HepG2 (cell line): ENCODE data around the gene AJUBA. TPM values are rescaled to one million over a fixed set of nuclear protein-coding genes. Genes with fewer than 3 reads are reported as not detected.

Source experiments
- CAMTA2 ChIP-seq: sonication (generic); formaldehyde crosslinking; IDR thresholded peaks from 2 replicates; pipeline ENCODE4 v1.4.0; 2020; ENCODE audit warnings: mild to moderate bottlenecking, missing genetic modification reagents, borderline replicate concordance
- FOXO1 ChIP-seq: sonication (generic); formaldehyde crosslinking; IDR thresholded peaks from 2 replicates; pipeline ENCODE4 v1.4.0; 2020; ENCODE audit warnings: missing genetic modification reagents
- HHEX ChIP-seq: IDR thresholded peaks from 2 replicates; pipeline ENCODE4 v1.6.1; 2016; ENCODE audit warnings: control low read depth
- KIAA2018 ChIP-seq: sonication (generic); formaldehyde crosslinking; IDR thresholded peaks from 2 replicates; pipeline ENCODE4 v1.5.0; 2020; ENCODE audit warnings: mild to moderate bottlenecking, missing genetic modification reagents, borderline replicate concordance
- MED1 ChIP-seq: sonication (generic); formaldehyde crosslinking; IDR thresholded peaks from 2 replicates; pipeline ENCODE4 v1.4.0; 2020; ENCODE audit warnings: missing genetic modification reagents
- MTF1 ChIP-seq: sonication (generic); formaldehyde crosslinking; IDR thresholded peaks from 2 replicates; pipeline ENCODE4 v1.5.0; 2020; ENCODE audit warnings: missing genetic modification reagents
- MYC ChIP-seq: sonication (generic); formaldehyde crosslinking; IDR thresholded peaks from 2 replicates; pipeline ENCODE4 v1.9.0; 2021; ENCODE audit warnings: missing genetic modification reagents, borderline replicate concordance
- RBAK ChIP-seq: sonication (generic); formaldehyde crosslinking; IDR thresholded peaks from 2 replicates; pipeline ENCODE4 v1.5.1; 2020; ENCODE audit warnings: mild to moderate bottlenecking, missing genetic modification reagents
- ZBTB44 ChIP-seq: sonication (generic); formaldehyde crosslinking; IDR thresholded peaks from 2 replicates; pipeline ENCODE4 v1.4.0; 2020; ENCODE audit warnings: missing genetic modification reagents
- ZNF143 ChIP-seq: sonication (generic); formaldehyde crosslinking; IDR thresholded peaks from 2 replicates; pipeline ENCODE4 v1.4.0; 2020; ENCODE audit warnings: missing genetic modification reagents
- ZNF24 ChIP-seq: fragments of 450-650 bp; IDR thresholded peaks from 2 replicates; pipeline ENCODE4 v1.6.1; 2017; ENCODE audit warnings: antibody characterized with exemption, mild to moderate bottlenecking
- ZNF264 ChIP-seq: sonication (generic); formaldehyde crosslinking; IDR thresholded peaks from 2 replicates; pipeline ENCODE4 v1.4.0; 2020; ENCODE audit warnings: missing genetic modification reagents
- ZNF292 ChIP-seq: sonication (generic); formaldehyde crosslinking; IDR thresholded peaks from 2 replicates; pipeline ENCODE4 v1.8.1; 2022; ENCODE audit warnings: mild to moderate bottlenecking, low read depth, missing genetic modification reagents, borderline replicate concordance
- ZNF350 ChIP-seq: sonication (generic); formaldehyde crosslinking; IDR thresholded peaks from 2 replicates; pipeline ENCODE4 v1.4.0; 2020; ENCODE audit warnings: mild to moderate bottlenecking, low read depth, missing genetic modification reagents, borderline replicate concordance
- ZNF670 ChIP-seq: sonication (generic); formaldehyde crosslinking; IDR thresholded peaks from 2 replicates; pipeline ENCODE4 v1.8.0; 2022; ENCODE audit warnings: mild to moderate bottlenecking, missing genetic modification reagents, borderline replicate concordance
- ZSCAN12 ChIP-seq: sonication (generic); formaldehyde crosslinking; IDR thresholded peaks from 2 replicates; pipeline ENCODE4 v1.9.0; 2021; ENCODE audit warnings: mild to moderate bottlenecking, missing genetic modification reagents
- polyA plus RNA-seq, 8 experiments: library from polyadenylated mRNA; depleted of rRNA in 3 of 8; stranded (reverse) in 7 of 8; unstranded in 1 of 8; fragments of >200 nt; fragmentation: Illumina TruSeq in 4 of 8; extraction: Trizol in 4 of 8; gene quantifications; 2 replicates each; pipeline versions ENCODE4 v1.2.1 to v1.2.3, GENCODE V29; 2011 to 2016; ENCODE audit warnings: low read depth in 4 of 8, missing spikeins in 1 of 8, mixed read lengths in 1 of 8; ENCODE audit not compliant: insufficient read depth in 1 of 8
- total RNA-seq, 5 experiments: library from RNA; depleted of rRNA; stranded (reverse); fragments of >200 nt; fragmentation: Illumina TruSeq; extraction: Trizol; gene quantifications; 2 replicates each; pipeline ENCODE4 v1.2.3, GENCODE V29; 2016; ENCODE audit warnings: low read depth in 1 of 5
- TF ChIP-seq, protein P1 (sequence below): sonication (generic); formaldehyde crosslinking; IDR thresholded peaks from 2 replicates; pipeline ENCODE4 v1.9.0; 2021; ENCODE audit warnings: missing genetic modification reagents, borderline replicate concordance

Gene AJUBA
- total and polyA plus RNA-seq, 2 of the 13 experiments (the other 11 are each of a cell fraction or from before 2014, with no cell fraction given), result 157 to 241 TPM

GRCh38 chr14:23006544-23007419, 24.4 kb upstream of the AJUBA start (continued):
- TF ChIP-seq, protein P1, sequence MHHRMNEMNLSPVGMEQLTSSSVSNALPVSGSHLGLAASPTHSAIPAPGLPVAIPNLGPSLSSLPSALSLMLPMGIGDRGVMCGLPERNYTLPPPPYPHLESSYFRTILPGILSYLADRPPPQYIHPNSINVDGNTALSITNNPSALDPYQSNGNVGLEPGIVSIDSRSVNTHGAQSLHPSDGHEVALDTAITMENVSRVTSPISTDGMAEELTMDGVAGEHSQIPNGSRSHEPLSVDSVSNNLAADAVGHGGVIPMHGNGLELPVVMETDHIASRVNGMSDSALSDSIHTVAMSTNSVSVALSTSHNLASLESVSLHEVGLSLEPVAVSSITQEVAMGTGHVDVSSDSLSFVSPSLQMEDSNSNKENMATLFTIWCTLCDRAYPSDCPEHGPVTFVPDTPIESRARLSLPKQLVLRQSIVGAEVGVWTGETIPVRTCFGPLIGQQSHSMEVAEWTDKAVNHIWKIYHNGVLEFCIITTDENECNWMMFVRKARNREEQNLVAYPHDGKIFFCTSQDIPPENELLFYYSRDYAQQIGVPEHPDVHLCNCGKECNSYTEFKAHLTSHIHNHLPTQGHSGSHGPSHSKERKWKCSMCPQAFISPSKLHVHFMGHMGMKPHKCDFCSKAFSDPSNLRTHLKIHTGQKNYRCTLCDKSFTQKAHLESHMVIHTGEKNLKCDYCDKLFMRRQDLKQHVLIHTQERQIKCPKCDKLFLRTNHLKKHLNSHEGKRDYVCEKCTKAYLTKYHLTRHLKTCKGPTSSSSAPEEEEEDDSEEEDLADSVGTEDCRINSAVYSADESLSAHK (CRISPR knock-in tag), result no peak; the same call in 1 of the 2 replicates
- peak; percentile 71; the same call in 1 of the 2 replicates for TF ChIP-seq RBAK (CRISPR knock-in tag)
- no peak for TF ChIP-seq HHEX (CRISPR knock-in tag)
- TF ChIP-seq ZBTB44 (CRISPR knock-in tag), result peak; percentile 94
- peak; percentile 100 for TF ChIP-seq ZNF292 (CRISPR knock-in tag)
- peak; percentile 100 for TF ChIP-seq ZNF350 (CRISPR knock-in tag)
- TF ChIP-seq ZSCAN12 (CRISPR knock-in tag), result peak; percentile 95
- TF ChIP-seq ZNF143, result peak; percentile 75
- TF ChIP-seq MED1, result peak; percentile 96
- peak; percentile 75 for TF ChIP-seq KIAA2018 (CRISPR knock-in tag)
- TF ChIP-seq CAMTA2 (CRISPR knock-in tag), result peak; percentile 99
- TF ChIP-seq ZNF24, result no peak; the same call in 1 of the 2 replicates
- TF ChIP-seq MTF1, result peak; percentile 93
- TF ChIP-seq FOXO1 (CRISPR knock-in tag), result peak; percentile 77
- peak; percentile 90 for TF ChIP-seq ZNF264 (CRISPR knock-in tag)
- peak; percentile 99 for TF ChIP-seq MYC (CRISPR knock-in tag)
- TF ChIP-seq ZNF670 (CRISPR knock-in tag), result peak; percentile 97; the same call in 1 of the 2 replicates
